HG02763 (cell line): ENCODE results near the gene ADAM30.

Experiments
- ATAC-seq: cut with Tn5 transposase; IDR thresholded peaks from one replicate; pipeline ENCODE4 v1.9.1; 2021; ENCODE audit warnings: mild to moderate bottlenecking, moderate library complexity; ENCODE audit not compliant: unreplicated experiment

The ADAM30 gene

DNA sequence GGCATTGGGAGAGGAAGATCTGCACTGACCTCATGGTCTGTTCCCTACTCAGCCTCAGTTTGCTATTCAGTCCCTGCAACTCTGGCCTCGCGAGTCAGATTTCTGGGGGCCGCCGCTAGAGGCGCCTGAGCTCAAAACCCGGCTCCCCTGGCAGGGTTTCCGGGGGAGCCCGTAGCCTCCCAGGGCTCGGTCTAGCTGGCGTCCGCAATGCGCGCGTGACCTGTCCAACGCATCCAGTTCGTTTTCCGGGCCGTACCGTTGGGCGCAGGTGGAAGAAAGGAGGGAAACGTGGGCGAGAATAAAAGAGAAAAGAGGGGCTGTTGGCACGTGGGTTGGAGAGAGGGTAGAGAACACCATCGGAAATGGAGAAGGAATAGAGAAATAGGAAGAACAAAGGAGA is at the start of gene ADAM30:
ADAM30 (minus strand) TSS at position 213 of the 400 bp plus-strand sequence; CDS start at position 34, 179 bp downstream.
- no peak for ATAC-seq

DNA sequence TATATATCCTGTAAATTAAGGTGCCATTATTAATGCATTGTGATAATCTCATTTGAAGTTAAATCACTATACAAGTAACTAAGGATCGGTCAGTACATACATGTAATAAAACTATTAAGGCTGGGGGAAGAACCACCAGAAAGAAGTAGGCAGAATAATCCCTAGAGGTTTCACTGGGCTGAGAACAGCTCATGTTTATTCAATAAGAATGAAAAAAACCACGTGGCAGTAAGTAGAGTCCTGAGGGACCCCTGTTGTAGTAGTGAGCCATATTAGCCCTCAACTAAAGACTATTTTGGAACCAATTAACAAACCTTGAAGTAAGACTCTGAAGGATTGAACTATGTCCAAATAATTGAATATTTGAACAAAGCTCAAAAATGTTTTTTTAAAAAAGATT is 46.9 kb upstream of the ADAM30 start:
- no peak for ATAC-seq

DNA sequence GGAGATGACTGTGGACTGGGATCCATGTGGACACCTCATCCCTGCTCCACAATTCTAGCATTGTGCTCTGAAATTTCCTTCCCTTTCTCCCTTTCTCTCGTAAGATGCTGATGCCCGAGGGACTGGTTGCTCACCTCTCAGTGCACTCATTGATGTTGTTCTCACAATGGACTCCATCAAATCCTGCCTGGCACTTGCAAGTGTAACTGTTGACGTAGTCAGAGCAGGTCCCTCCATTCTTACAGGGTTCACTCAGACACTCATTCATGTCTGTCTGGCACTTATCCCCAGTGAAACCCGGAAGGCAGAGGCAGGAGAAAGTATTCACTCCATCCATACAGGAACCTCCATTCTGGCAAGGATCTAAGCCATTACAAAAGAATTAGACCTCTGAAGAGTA is 45.1 kb upstream of the ADAM30 start:
- no peak for ATAC-seq

DNA sequence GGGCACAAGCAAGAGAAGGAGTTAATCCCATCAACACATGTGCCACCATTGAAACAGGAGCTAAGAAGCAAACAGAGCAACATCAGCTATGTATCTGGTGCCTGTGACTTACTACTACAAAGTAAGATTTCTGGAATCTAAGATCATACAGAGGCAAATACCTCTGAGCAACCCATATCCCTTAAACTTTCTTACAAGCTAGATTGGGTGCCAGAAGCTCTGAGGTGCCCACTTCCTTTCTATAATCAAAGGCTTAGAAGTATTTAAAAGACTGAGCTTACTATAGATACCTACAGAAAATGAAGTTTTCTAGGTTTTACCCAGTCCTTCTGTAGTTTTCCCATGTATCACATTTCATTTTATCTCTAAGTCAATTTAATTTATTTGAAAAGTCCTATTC is 44.4 kb upstream of the ADAM30 start:
- no peak for ATAC-seq

DNA sequence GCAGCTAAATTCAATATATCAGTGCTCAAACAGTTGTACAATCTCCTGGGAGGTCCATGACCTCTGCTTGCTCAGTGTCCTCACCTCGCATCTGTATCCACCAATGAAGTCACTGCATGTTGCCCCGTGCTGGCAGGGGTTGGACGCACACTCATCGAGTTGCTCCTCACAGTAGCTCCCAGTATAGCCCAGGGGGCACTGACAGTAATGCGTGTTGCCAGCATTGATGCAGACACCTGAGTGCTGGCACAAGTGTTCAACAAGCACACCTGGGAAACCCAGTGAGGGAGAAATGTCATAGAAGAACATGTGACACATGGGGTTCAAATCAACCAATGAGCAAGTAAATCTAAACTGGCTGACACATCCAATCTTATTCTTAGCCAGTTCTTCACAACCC is 40.9 kb upstream of the ADAM30 start:
- ATAC-seq = no peak

DNA sequence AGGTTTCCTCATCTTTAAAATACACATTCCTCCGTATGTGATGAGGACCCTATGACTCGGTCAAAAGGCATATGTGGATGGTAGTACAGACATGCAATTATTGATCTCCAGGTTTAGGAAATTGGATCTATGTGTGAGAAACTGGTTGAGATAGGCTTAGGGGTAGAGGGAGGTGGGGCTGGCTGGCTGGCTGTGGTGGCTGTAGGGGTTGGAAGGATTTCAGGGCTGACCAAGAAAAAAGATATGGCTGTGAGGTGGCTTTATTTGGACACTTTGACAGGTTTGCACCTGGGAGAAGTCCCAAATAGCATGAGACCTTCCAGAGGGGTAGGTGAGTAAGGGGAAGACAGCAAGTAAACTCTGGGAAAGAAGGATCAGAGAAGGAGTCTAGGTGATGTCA is 39.6 kb upstream of the ADAM30 start:
- ATAC-seq = no peak

DNA sequence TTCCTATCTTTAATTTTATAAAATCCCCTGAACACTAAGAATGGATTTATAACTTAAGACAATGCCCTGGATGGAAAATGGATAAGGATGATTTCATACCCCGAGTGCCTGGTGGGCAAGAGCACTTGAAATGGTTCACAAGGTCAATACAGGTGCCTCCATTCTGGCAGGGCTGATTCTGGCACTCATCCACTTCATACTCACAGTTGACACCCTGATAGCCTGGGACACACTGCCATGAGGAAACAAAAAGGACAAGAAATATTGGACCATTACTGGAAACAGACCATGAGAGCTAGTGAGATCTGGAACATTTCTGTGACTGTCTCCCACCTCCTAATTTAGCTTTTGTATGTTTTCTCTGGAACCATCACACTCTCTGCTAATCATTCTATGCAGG is 39.1 kb upstream of the ADAM30 start:
- ATAC-seq = no peak

DNA sequence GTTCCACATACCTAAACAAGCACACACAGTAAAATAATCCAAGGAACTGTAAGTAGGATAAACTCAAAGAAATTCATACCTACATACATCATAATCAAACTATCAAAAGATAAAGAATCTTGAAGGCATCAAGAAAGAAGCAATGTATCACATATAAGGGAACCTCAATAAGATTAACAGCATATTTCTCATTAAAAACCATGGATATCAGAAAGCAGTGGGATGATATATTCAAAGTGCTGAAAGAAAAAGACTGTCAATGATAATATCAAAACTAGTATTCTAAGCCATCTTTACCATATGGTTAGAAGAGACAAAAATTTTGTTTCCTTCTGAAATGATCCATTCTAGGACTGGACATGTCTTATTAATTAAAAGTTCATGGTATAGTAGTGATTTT is 37.1 kb upstream of the ADAM30 start:
- ATAC-seq = no peak

DNA sequence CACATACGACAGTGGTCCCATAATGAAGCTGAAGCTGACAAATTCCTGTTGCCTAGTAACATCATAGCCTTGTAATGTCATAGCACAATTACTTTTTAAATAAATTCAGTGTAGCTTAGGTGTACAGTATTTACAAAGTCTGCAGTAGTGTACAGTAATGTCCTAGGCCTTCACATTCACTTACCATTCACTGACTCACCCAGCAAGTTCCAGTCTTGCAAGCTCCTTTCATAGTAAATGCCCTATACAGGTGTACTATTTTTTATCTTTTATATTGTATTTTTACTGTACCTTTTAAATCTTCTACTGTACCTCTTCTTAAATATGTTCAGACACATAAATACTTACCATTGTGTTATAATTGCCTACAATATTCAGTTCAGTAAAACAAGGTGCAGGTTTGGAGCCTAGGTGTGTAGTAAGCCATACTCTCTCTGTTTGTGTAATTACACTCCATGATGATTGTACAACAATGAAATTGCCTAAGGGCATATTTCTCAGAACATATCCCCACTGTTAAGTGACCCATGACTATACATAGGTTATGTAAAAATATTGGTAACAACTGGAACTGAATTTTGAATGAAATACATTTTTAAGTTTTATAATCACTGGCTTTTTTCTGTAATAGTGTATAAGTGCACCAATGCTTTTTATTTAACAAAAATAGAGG is 33.5 kb upstream of the ADAM30 start:
- ATAC-seq = no peak

DNA sequence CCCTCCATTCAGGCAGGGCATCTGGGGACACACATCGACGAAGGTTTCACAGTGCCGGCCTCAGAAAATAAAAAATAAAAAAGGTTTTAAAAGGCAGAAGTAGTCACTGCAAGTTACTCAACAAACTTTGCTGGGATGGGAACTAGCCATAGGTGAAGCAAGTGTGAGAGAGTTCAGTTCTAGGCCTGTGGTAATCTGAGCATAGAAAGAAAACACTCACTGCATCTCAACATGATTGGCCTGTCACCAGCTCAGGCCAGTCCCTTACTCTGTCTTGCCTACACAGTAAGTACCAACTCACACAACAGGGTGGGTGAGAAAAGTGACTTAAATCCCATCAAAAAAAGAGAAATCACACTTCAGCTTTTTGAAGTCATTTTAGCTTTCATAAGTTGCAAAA is 30.2 kb upstream of the ADAM30 start:
- ATAC-seq = no peak

DNA sequence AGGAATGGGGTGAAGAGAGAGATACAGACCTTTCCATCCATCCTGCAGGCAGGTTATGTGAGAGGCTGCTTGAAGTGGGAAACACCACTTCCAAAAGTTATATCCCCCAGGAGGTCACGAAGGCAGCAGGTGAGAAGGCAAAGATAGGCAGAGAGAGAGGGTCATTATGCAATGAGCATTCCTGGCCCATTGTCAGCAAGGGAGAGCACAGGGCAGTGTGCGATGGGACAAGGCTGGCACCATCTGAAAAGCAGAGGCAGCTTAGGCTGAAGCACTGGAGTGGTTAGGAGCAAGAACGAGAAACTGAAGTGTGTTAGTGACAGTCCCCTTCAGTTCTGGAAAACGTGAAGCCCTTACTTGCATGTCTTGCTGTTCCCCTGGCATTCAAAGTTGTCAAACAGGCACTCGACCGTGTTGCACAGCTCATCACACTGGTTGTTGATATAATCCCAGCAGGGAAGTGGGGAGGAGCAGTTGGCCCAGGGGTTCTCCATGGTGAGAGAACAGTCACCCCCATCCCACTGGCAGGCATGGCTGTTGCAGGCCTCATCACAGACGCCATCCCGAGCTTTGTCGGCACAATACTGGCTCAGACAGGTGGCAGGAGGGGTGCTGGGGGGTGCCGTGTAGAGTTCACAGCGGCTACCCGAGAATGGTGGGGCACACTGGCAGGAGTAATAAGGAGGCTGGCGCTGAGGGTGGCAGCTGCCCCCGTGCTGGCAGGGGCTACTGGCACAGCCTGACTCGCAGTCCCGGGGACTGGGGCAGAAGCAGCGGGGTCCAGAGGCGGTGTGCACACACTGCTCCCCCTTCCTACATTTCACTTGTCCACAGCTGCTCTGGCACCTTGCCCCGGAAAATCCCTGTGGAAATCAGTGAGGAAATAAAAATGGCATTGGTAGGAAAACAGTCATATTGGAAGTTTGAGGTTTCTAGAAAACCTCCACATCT is 28.9 kb upstream of the ADAM30 start:
- no peak for ATAC-seq

DNA sequence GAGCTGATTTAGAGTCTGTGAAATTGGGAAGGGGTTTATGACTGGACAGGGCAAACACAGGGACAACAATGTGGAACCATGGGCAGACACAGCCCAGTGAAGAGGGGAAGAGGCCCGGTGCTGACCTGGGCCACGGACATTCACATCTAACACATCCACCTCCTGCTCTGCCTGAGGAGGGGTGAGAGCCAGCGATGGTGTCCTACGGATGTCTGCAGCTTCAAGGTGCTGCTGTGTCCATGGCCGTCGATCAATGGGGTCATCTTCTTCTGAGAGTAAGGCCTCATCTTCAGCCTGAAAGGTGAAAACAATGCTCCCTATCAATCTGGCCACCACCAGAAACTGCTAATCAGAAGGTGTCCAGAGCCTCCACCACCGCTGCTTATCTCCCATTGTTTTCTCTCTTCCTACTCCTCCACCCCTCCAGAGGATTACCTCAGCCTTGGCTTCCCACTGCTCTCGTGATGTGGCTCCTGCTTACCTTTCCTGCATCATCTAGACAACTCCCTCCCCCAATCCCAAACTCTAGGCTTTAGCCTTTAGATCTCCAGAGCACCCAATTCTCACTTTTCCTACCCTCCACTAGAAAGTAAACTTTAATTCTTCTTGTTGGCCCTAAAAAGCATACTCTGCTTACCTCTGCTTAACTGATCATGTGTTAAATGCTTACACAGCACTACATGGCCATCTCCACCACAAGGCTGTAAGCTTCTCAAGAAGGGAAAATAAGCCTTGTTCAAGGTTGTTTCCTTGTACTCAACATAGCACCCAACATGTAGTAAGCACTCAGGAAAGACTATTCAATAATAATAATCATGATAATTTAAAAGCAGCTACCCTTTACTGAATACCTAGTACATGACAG is 24.0 kb upstream of the ADAM30 start:
- no peak for ATAC-seq

DNA sequence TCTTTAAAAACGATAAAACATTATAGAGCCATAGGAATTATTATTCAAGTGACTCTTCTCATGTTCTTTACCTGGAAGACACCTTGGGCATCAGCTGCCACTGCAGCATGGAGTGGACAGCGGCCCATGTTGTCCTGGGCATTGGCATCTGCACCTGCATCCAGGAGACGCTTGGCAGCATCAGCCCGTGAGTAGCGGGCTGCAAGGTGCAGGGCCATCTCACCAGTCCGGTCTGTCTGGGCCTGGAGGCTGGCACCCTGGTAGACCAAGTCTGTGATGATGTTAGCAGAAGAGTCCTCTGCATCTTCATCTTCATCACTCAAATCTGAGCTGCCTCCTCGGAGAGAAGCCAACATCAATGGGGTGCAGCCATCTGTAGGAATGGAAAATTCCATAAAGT is 22.9 kb upstream of the ADAM30 start:
- no peak for ATAC-seq

DNA sequence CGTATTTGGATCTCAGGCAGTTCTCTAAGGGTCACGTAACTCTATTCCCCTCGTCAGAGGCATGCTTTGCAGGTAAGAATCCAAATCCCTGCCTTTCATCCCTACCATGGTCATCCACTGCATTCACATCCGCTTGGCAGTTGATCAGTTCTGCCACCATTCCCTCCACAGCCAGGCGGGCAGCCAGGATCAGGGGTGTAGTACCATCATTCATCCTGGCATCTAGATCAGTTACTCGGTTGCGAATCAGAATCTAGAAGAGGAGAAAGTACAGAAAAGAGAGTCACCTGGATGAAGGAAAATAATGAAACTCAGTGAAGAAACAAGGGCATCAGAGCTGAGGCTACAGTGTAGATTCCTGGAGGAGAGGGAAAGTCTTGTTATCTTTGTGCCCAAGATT is 22.0 kb upstream of the ADAM30 start:
- ATAC-seq = no peak

DNA sequence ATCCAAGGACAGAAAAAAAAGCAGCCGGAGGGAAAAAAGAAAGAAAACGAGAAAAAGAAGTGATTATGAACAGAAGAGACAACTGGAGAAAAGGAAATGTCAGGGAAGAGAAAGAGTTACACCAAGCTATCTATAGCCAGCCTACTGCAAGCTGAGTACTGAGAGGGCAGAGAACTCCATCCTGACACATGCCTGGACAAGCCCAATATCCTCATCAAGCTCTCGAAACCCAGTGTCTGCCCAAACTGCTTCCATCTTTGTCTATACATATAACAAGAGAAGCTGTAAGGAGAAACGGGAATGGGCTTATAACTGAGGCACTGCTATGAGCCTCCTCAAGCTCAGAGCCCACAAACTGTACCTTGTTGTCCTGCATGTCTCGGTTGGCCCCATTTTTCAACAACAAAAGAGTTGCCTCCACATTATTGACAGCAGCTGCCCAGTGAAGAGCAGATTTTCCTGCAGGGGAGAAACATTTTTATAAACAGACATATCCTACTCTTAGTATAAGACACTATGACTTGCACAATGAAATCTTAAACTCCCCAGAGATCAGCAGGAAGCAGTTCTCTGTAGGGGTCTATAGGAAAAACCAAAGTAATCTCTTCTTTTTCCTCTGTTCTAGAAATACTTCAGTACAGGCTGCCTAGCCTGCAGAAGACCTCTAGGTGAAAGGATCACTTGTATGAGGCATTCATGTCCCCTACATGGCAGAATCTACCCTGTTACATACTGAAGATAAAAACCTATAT is 21.2 kb upstream of the ADAM30 start:
- ATAC-seq = no peak

DNA sequence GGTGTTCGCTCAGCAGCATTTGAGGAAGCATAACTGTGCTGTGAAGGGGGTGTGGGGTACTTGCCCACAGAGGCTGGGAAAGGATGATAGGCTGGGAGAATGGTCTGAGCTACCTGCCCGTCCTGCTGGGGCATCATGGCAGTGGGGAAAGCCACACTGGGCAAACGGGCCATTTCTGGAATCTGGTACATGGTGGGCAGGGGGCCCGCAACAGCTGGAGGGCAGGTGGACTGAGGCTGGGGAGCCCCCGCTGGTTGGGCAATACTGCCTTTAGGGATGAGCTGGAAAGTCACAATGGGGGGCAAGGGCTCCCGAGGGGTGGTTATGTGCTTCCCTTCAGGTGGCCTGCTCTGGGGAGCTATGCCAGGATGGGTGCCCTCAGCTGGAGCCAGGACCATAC is 19.2 kb upstream of the ADAM30 start:
- no peak for ATAC-seq

DNA sequence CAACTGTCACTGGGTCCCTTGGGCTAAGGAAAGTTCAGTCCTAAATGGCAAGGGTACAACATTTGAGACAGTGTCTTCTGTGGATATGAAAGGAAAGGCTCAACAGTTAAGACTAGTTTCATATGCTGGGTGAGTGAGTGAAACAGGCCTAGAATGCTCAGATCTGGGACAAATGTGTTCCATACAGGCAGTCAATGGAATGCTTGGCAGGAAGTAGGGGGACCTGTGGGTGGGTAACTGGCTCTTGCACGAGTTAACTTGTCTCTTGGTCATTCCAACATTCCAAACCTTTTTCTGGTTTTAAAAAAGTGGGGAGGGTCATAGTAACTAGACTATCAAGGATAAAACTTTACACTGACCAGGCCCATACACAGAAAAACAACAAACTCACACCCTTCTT is 17.8 kb upstream of the ADAM30 start:
- ATAC-seq = no peak

DNA sequence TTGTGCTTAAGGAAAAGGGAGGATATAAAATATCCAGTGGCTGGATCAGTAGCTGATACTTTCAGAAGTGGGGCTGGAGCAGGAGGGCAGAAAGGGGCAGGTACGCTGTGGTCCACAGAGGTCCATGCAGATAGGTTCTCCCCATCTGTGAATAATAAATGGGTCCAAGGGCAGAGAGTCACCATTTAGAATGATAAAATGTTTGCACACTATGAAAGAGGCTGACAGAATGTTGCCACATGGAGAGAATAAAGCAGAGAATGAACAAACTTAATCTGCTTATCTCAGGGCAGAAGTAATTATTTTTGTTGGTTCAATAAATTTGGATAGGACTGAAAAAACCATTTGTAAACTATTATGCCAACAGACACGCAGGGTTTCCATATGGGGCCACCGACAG is 16.6 kb upstream of the ADAM30 start:
- ATAC-seq = no peak

DNA sequence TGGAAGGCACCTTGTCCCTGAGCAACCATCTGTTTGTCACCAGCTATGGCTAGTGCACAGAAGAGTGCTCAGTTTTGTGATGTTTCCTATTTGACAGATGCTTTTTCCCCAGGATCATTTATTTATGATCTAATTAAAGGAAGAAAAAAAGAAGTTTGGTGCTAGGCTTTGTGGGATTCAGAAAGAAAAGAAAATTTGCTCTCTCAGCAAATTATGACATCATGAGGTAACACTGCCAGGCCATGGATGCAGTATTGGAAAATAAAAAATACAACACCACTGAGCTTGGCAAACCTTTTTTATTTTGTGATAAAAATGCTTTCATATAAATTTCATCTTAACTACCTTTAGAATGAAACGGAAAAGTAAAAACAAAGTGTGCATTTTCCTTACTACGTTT is 15.5 kb upstream of the ADAM30 start:
- ATAC-seq = no peak

DNA sequence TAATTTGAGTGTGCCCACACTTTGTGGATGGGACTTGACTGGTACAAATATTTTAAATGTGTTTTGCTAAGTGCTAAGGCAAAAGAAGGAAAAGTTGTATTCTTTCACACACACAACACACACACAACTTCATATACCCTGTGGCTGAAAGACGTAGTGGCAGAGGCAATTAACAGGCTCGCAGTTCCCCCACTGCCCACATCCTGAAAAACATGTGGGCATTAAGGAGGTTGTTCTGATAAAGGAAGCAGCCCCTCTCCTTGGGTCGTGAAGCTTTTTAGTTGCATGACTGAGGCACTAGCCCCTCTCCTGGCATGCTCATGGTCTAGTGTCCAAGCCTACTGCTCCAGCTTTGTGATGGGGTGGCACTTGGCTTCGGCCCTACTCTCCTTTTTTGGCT is 14.3 kb upstream of the ADAM30 start:
- ATAC-seq = no peak
